Right cardiac atrium (tissue), 5 donors: ENCODE data around the gene MYH6. TPM values are rescaled to one million over a fixed set of nuclear protein-coding genes. Genes with fewer than 3 reads are reported as not detected.

ENCODE experiments used
- ATAC-seq, 2 donors: fragments of 200-7000 bp; cut with Tn5 transposase; one replicate each; pipeline versions ENCODE4 v1.8.0 to v1.9.1; 2020; ENCODE audit warnings: moderate library complexity in 2 of 2, mild to moderate bottlenecking in 1 of 2
- DNase-seq, 3 donors: peaks; one replicate each; pipeline ENCODE4 v3.0.0-alpha.2; 2020
- H3K27ac ChIP-seq: one replicate; pipeline ENCODE4 v1.5.1; 2013; ENCODE audit warnings: mild to moderate bottlenecking, low read length, control low read depth, moderate library complexity
- H3K27me3 ChIP-seq: one replicate; pipeline ENCODE4 v1.6.1; 2013; ENCODE audit not compliant: control insufficient read depth, insufficient read depth
- H3K4me1 ChIP-seq: one replicate; pipeline ENCODE4 v1.6.1; 2013; ENCODE audit warnings: low read length; ENCODE audit not compliant: control insufficient read depth, insufficient read depth
- H3K4me3 ChIP-seq: one replicate; pipeline ENCODE4 v1.5.1; 2013; ENCODE audit warnings: low read length, control low read depth
- H3K9me3 ChIP-seq: one replicate; pipeline ENCODE4 v1.6.1; 2013; ENCODE audit warnings: low read length; ENCODE audit not compliant: control insufficient read depth
- WGBS: extraction: QIAGEN DNeasy Blood & Tissue Kit; methylation state at CpG from one replicate; pipeline ENCODE4 v1.1.7; 2013; 5-methylcytosine and 5-hydroxymethylcytosine counted together
- intact Hi-C, 4 donors: fragments of 100-400 bp; cut with DNase I; formaldehyde crosslinking; loops; one replicate each; pipeline versions ENCODE4 v1.11.0 to v1.14.0; 2022 to 2023
- polyA plus RNA-seq: library from polyadenylated mRNA; stranded (reverse); fragments of 200-250 nt; gene quantifications from one replicate; pipeline ENCODE4 v1.2.3, GENCODE V29; 2013
- total RNA-seq, 4 donors: library from RNA; stranded (reverse); fragmentation: NEBNext Ultra II Directional; extraction: Animal tissue kit (Norgen Biotek cat#: 25700); gene quantifications; one replicate each; pipeline ENCODE4 v1.2.1, GENCODE V29; 2021
- donor health status: healthy with polysubstance abuse.
- donor health status: DM: no; HTN: yes; CAD: no.
- donor health status: DM: no; HTN: no; CAD: no.
- donor health status: DM: no; HTN: yes; CAD: no; lungs with severe emphysema.
- donor health status: DM: yes; HTN: yes; CAD: no.

Gene MYH6
- total and polyA plus RNA-seq, 5 donors: 11,120 to 15,773 (median 13,382) TPM

DNA sequence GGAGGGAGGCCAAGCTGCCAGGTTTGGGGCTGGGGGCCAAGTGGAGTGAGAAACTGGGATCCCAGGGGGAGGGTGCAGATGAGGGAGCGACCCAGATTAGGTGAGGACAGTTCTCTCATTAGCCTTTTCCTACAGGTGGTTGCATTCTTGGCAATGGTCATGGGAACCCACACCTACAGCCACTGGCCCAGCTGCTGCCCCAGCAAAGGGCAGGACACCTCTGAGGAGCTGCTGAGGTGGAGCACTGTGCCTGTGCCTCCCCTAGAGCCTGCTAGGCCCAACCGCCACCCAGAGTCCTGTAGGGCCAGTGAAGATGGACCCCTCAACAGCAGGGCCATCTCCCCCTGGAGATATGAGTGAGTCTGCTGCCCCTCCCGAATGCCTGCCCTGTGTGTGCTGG lies 35.0 kb downstream of the MYH6 start:
- ATAC-seq (no peak), DNase-seq (peak in 1 of 3 donors; percentile 23)
- H3K4me1 ChIP-seq: no peaks in the 10 kb centered on the region
- intact Hi-C loops: no loop called here
- no peak overlapping the region for H3K27ac ChIP-seq
- no peak overlapping the region for H3K4me3 ChIP-seq
- H3K27me3 ChIP-seq: no peaks in the 10 kb centered on the region
- H3K9me3 ChIP-seq: no peaks in the 10 kb centered on the region
- WGBS: 78% methylated on average over 3 of the region's 3 CpGs

DNA sequence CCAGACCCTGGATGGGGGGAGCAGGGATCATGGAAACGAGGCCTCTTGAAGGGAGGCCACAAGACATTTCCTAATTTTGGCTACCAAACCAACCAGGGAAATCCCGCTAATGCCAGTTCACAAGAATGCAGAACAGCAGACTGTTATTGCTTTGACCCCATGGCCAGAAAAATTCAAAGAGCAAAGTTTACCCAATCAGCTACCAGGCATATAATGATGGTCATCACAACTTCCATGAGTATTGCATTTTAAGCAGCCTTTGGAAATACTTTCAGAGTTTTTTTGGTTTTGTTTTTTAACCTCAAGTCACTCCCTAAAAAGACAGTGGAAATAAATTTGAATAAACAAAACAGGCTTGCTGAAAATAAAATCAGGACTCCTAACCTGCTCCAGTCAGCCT lies 35.6 kb downstream of the MYH6 start, which contains the start of gene IL25:
TSS of gene IL25 (plus strand) at position 301 of the 400 bp plus-strand sequence.
- ATAC-seq: no peak
- no peaks in the 10 kb centered on the region for H3K9me3 ChIP-seq
- intact Hi-C loops: no loop called here
- no peak for DNase-seq
- H3K27me3 ChIP-seq: no peaks in the 10 kb centered on the region
- no peak within 1 kb of the TSS for H3K27ac ChIP-seq
- H3K4me3 ChIP-seq: no peak within 1 kb of the TSS
- 71% methylated on average over 2 of the region's 2 CpGs for WGBS
- H3K4me1 ChIP-seq: no peaks in the 10 kb centered on the region

DNA sequence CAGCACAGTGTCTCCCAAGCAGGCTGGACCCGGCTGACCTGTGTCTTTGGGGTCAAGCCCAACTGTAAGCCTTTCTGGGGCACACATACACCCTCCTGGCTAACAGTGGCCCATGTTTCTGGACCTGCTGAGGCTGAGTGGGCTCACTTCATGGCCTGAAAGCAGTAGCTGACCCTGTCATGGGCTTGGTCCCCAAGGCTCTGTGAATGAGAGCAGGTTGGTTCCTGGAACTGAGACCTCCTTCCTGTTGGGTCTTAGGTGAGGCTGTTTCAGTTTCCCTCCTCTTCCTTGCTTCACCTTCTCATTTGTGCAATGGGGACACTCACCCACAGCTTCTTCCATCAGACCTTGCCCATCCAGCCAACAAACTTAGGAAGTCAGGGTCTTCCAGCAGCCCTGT lies 36.2 kb downstream of the MYH6 start:
- H3K27me3 ChIP-seq: no peaks in the 10 kb centered on the region
- ATAC-seq: no peak
- WGBS: 67% methylated on average over 1 of the region's 1 CpG

DNA sequence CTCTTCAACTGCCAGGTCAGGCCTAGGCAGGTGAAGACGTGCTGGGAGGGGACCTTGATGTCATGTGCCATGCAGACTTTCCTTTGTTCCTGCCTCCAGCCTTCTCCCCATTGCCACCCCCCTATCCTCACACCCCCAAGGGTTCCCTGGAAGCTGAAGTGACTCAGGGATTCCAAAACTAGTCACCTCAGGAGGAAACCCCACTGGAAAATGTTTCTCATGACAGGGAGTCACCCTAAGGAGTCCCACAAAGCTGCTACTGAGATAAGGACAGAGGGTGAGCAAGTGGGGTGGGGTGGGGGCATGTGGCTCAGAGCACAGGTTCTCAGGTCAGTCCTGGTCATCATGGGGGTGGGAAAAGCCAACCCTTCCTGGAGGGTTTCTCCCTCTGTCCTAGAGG lies 37.9 kb downstream of the MYH6 start:
- Histone ChIP-seq H3K27me3 (no peaks in the 10 kb centered on the region), H3K4me1 (no peaks in the 10 kb centered on the region), H3K9me3 (no peaks in the 10 kb centered on the region), H3K4me3 (no peak overlapping the region), H3K27ac (no peak overlapping the region)
- DNase-seq: no peak
- no peak for ATAC-seq
- intact Hi-C loops: no loop called here
- 56% methylated on average over 1 of the region's 1 CpG for WGBS

More for the DNA sequence above, 36.2 kb downstream of the MYH6 start:
- Histone ChIP-seq H3K4me1 (no peaks in the 10 kb centered on the region), H3K9me3 (no peaks in the 10 kb centered on the region), H3K27ac (no peak overlapping the region), H3K4me3 (no peak overlapping the region)
- intact Hi-C loops: no loop called here
- no peak for DNase-seq

DNA sequence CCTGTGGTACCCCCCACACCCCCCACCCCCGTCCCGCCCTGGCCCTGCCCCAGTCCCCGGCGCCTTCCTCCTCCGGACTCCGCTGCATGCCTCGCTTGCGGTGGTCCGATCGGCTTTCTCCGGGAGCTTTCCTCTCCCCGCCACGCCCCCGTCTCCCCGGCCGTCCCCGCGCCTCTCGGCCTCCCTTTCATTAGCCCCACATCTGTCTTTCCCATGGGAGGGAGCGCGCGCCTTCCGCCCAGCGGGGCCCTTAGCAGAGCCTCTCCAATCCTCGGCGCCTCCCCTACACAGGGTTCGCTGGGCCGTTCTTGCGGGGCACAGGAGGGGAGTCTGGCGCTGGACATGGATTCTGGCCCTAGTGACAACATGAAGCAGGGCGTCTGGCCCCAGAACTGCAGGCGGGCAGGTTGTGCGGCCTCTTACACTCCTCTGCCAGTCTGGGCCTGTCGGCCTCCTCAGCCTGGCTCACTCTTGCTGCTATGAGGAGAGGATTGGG lies 41.6 kb downstream of the MYH6 start:
- Histone ChIP-seq H3K27me3 (no peaks in the 10 kb centered on the region), H3K9me3 (no peaks in the 10 kb centered on the region), H3K27ac (peak overlapping the region; percentile 71), H3K4me1 (no peaks in the 10 kb centered on the region), H3K4me3 (peak overlapping the region; percentile 40)
- peak; percentile 79 to 91 (median 91) for DNase-seq
- ATAC-seq: peak; percentile 56 to 60
- 12% methylated on average over 34 of the region's 34 CpGs for WGBS
- intact Hi-C loops: no loop called here

DNA sequence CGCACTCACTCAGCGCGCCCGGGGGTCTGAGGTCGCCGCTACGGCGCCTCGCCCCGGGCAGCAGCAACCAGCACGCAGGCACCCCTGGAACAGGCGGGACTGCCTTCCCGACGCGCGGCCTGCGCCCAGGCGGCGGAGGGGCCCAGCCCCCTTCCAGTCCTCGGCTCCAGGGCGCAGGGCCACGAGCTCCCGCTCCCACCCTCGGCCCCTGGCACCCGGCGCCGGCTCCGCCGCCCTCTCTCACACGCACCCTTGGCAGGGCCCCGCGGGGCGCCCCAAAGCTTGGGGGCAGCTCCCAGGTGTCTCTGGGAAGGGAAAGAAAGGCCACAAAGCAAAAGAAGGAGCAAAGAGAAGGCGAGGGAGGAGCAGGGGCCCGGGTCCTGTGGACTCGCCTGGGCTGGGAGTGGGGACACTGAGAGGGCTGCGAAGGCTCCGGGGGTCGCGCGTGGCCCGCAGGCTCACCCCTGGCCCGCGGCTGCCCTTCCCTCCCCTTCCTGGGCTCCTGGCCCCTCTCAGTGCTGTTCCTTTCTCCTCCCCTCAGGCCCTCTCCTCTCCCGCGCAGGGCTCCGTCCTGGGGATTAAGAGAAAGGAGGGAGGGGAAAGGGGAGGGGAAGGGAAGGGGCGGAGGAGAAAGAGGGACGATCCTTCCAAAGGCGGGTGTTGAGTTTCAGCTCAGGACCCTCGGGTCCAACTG lies 42.2 kb downstream of the MYH6 start:
- Histone ChIP-seq H3K9me3 (no peaks in the 10 kb centered on the region), H3K4me3 (peak overlapping the region; percentile 40), H3K4me1 (no peaks in the 10 kb centered on the region), H3K27ac (peak overlapping the region; percentile 81), H3K27me3 (no peaks in the 10 kb centered on the region)
- 3% methylated on average over 51 of the region's 51 CpGs for WGBS
- intact Hi-C loops: no loop called here
- DNase-seq (peak; percentile 59 to 84 (median 79)), ATAC-seq (peak; percentile 72 to 78)

DNA sequence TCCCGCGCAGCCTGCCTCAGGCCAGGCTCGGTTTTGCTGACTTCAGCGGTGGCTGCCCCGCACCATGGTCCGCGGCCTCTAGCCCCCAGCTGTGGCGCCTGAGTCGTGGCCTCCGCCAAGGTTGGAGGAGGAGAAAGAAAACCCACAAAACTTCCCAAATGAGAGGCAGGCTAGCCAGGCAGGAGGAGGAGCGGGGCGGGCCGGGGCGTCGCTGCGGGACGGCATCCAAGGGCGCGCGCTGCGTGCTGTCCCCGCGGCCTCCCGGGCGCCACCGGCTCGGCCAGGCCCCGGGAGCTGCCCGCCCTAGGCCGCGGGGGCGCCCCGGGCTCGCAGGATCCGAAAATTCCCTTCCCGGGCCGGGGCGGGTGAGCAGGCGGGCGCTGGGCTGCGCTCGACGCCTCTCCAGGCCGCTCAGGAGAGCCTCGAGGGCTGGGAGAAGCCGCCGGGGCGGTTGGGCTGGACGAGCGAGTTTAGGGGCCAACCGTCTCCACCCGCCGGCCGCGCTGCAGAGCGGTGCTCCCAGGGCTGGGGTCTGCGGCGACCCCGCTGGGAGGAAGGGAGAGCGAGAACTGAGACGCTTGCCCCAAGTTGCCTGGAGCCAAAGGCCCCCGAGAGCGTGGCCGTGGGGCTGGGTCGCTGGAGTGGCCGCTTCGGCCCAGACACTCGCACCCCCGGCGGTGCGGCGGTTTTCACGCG lies 42.9 kb downstream of the MYH6 start, which contains the start of gene EFS:
TSS of gene EFS (minus strand) at position 137 of the 696 bp plus-strand sequence. CDS start 147 bp downstream, outside the sequence.
- intact Hi-C loops: no loop called here
- DNase-seq (peak; percentile 72 to 91 (median 89)), ATAC-seq (peak; percentile 65 to 71)
- Histone ChIP-seq H3K4me3 (peak within 1 kb of the TSS; percentile 40), H3K4me1 (no peaks in the 10 kb centered on the region), H3K27me3 (no peaks in the 10 kb centered on the region), H3K27ac (peak within 1 kb of the TSS; percentile 81), H3K9me3 (no peaks in the 10 kb centered on the region)
- WGBS: 5% methylated on average over 74 of the region's 74 CpGs

DNA sequence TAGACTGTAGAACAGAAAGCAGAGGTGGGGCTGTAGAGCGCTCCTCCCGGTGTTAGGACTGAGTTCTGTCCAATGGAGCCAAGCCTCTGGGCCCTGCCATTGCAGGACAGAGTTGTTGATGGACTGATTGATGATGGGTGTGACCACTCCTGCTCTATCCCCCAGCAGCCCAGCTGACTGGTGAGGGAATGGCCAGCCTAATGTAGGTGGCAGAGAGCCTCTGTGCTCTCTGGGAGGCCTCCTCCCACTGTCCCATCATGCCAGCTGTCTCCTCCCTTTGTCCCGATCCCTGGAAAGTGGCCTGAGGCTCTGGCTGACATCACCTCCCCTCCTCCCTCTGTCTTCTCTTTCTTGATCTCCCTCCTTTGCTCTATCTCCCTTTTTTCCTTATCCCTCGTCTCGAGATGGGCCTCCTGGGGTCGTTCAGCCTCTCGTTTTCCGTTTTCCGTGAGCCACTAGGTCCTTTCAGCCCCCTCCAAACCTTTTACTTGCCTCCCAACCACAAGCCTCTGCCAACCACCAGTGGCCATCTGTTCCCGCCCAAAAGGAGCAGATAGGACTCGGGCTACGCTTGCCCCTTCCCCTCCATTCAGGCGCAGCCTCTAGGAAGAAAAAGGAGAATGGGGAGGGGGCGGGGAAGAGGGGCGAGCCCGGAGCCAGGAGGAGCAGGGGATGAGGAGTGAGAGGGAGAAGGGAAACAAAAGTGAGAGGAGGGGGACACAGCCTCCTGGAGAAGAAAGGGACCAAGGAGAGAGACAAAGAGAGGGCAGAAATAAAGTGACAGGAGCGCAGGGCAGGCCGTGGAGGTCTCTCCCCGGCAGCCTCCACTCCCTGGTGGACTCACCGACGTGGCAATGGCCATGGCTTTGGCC lies 43.7 kb downstream of the MYH6 start:
- Histone ChIP-seq H3K27me3 (no peaks in the 10 kb centered on the region), H3K4me1 (no peaks in the 10 kb centered on the region), H3K9me3 (no peaks in the 10 kb centered on the region), H3K4me3 (peak overlapping the region; percentile 40), H3K27ac (peak overlapping the region; percentile 81)
- WGBS: 28% methylated on average over 21 of the region's 21 CpGs
- DNase-seq (peak; percentile 65 to 86 (median 70)), ATAC-seq (peak; percentile 50 to 53)
- intact Hi-C loops: no loop called here

DNA sequence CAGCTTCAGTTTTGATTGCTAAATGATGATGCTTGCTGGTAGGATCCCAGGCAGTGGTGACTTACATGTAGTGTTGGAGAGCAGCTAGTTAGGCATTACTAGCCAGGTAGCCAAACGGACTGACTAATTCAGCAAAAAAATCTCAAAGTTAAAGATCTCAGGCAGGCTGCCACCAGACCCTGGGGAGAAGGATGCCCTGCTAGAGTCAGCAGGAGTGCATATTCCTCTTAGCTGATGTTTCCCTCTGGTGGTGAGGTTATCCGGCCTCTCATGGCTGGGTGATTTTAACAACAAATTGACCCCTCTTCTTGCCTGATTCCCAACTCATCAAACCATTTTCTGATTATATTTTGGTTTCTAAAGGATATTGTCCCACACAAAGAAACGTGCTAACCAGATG lies 45.9 kb downstream of the MYH6 start:
- ATAC-seq (no peak), DNase-seq (no peak)
- H3K4me3 ChIP-seq: no peak overlapping the region
- no peaks in the 10 kb centered on the region for H3K9me3 ChIP-seq
- intact Hi-C loops: no loop called here
- WGBS: 45% methylated on average over 3 of the region's 3 CpGs
- H3K4me1 ChIP-seq: no peaks in the 10 kb centered on the region
- H3K27ac ChIP-seq: no peak overlapping the region
- no peaks in the 10 kb centered on the region for H3K27me3 ChIP-seq

DNA sequence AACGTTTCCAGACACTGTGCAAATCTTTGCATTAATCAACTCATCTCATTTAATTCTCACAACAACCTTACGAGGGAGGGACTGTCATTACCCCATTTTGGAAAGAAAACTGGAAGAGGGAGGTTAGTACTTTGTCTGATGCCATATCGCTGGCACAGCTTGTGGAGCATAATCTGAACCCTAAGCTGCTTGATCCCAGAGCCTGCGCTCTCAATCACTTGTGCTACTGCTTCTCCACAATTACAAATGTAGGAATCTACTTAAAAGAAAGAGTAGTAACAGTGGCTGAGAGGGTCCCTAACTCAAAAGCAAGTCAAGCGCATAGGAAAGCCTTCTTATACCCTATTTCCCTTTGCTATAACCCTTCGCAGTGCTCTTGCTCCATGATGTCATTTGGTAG lies 46.3 kb downstream of the MYH6 start:
- DNase-seq (no peak), ATAC-seq (no peak)
- H3K4me1 ChIP-seq: no peaks in the 10 kb centered on the region
- intact Hi-C loops: no loop called here
- H3K4me3 ChIP-seq: no peak overlapping the region
- H3K27me3 ChIP-seq: no peaks in the 10 kb centered on the region
- 70% methylated on average over 6 of the region's 6 CpGs for WGBS
- no peak overlapping the region for H3K27ac ChIP-seq
- H3K9me3 ChIP-seq: no peaks in the 10 kb centered on the region
